ENCODE data around the gene ANKRD40.

GRCh38 chr17:50682938-50683337 lies 24.8 kb downstream of the ANKRD40 start:
- TF ChIP-seq POLR2AphosphoS5 (IDR thresholded peaks at IDR 0.05) (no peak), CTCF (IDR thresholded peaks at IDR 0.05) (no peak), POLR2A (IDR thresholded peaks at IDR 0.05) (no peak), EP300 (IDR thresholded peaks at IDR 0.05) (no peak)

All from sigmoid colon (tissue), 4 donors.